Caki2 (cell line): Measurements from ENCODE around the gene TOX3. TPM values are rescaled to one million over a fixed set of nuclear protein-coding genes. Genes with fewer than 3 reads are reported as not detected.

Source experiments
- DNase-seq: peaks from one replicate; pipeline ENCODE4 v3.0.0-alpha.2; 2015; ENCODE audit warnings: low read depth
- in situ Hi-C: cut with HindIII; loops from 2 replicates; pipeline ENCODE4 v1.10.0; 2016; ENCODE audit warnings: low sequenced_read_pairs, low pct_unique_long_range_greater_than_20kb, mixed read lengths
- total RNA-seq: library from RNA; depleted of rRNA; stranded (reverse); fragments of >200 nt; shearing (Covaris generic); gene quantifications from 2 replicates; pipeline ENCODE4 v1.2.3, GENCODE V29; 2014; ENCODE audit warnings: low replicate concordance; rRNA removed

The TOX3 gene
- total RNA-seq, result 0.10 TPM in 1 of 2 replicates, not detected in the other

- in situ Hi-C loops, result no loop called here
- DNase-seq, result no peak
Measured at GRCh38 chr16:52547004-52547833, at the start of gene TOX3. Gene TOX3 (minus strand): TSS chr16:52547143. CDS start chr16:52546723, 420 bp downstream.

- in situ Hi-C loops, result no loop called here
- DNase-seq, result no peak
Measured at GRCh38 chr16:52592778-52593177, 45.8 kb upstream of the TOX3 start.

GRCh38 chr16:52591934-52592592 lies 45.1 kb upstream of the TOX3 start:
- in situ Hi-C loops, result no loop called here
- DNase-seq, result no peak

- DNase-seq, result no peak
- in situ Hi-C loops, result no loop called here
Measured at GRCh38 chr16:52591471-52591870, 44.5 kb upstream of the TOX3 start.

- in situ Hi-C loops, result no loop called here
- DNase-seq, result no peak
Measured at GRCh38 chr16:52586159-52586558, 39.2 kb upstream of the TOX3 start.

- DNase-seq, result no peak
- in situ Hi-C loops, result no loop called here
Measured at GRCh38 chr16:52584354-52585320, 37.7 kb upstream of the TOX3 start.

GRCh38 chr16:52581530-52581929 lies 34.6 kb upstream of the TOX3 start:
- in situ Hi-C loops, result no loop called here
- no peak for DNase-seq

- in situ Hi-C loops, result no loop called here
- DNase-seq, result no peak
Measured at GRCh38 chr16:52580488-52580887, 33.5 kb upstream of the TOX3 start.

- in situ Hi-C loops, result no loop called here
- no peak for DNase-seq
Measured at GRCh38 chr16:52578829-52579498, 32.0 kb upstream of the TOX3 start.

- DNase-seq, result no peak
- in situ Hi-C loops, result no loop called here
Measured at GRCh38 chr16:52578007-52578828, 31.3 kb upstream of the TOX3 start.

GRCh38 chr16:52577130-52577706 lies 30.3 kb upstream of the TOX3 start:
- in situ Hi-C loops, result no loop called here
- DNase-seq, result no peak

- DNase-seq, result peak; percentile 65
- in situ Hi-C loops, result no loop called here
Measured at GRCh38 chr16:52573365-52574299, 26.7 kb upstream of the TOX3 start.

- in situ Hi-C loops, result no loop called here
- DNase-seq, result no peak
Measured at GRCh38 chr16:52572656-52573055, 25.7 kb upstream of the TOX3 start.

GRCh38 chr16:52570495-52571091 lies 23.6 kb upstream of the TOX3 start:
- in situ Hi-C loops, result no loop called here
- no peak for DNase-seq

- DNase-seq, result no peak
- in situ Hi-C loops, result no loop called here
Measured at GRCh38 chr16:52569701-52570100, 22.8 kb upstream of the TOX3 start.
